ENCODE data around the gene TMEM98. TPM values are rescaled to one million over a fixed set of nuclear protein-coding genes. Genes with fewer than 3 reads are reported as not detected.

Gene TMEM98
- polyA plus RNA-seq, 1 donor (not counting 4 experiments of a cell fraction or from before 2014, with no cell fraction given), result 66.8 TPM

DNA sequence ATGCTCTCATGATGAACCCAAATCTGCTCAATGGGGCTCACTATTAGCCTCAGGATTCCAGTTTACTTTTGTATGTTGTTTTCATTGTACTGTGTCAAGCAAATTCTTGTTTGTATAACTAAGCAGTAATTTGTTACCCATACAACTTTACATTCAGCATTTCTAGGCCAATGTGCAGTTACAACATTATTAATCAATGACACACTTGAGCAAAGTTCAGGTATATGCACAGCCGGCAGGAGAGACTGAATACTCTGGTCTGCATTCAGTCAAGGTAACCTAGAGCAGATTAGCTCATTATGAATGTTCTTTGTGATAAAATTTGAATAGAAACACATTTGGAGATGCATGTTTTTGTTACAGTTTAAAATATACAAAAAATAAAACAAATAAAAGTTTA lies 48.8 kb upstream of the TMEM98 start:
- Histone ChIP-seq H3K4me2 (ENCODE audit: control insufficient read depth, extremely low read depth, insufficient read depth, low read depth, low read length) (no peak overlapping the region), H3K27me3 (ENCODE audit: control insufficient read depth, extremely low read depth, insufficient read depth, low read length) (no peaks in the 10 kb centered on the region), H3K9ac (ENCODE audit: control insufficient read depth, extremely low read depth, insufficient read depth, low read length) (no peak overlapping the region), H3K79me2 (ENCODE audit: control insufficient read depth, insufficient read depth, low read length) (peaks cover 14% of the 10 kb centered on the region), H4K20me1 (ENCODE audit: control insufficient read depth, extremely low read depth, insufficient read depth, low read length) (no peaks in the 10 kb centered on the region), H3K27ac (ENCODE audit: control insufficient read depth, insufficient read depth, low read length) (no peak overlapping the region), H3K36me3 (ENCODE audit: control insufficient read depth in 2 of 2, extremely low read depth in 1 of 2, insufficient read depth in 2 of 2, low read length in 2 of 2) (no peaks in the 10 kb centered on the region), H2AFZ (ENCODE audit: control insufficient read depth, low read length) (no peak overlapping the region), H3K4me1 (ENCODE audit: control insufficient read depth, extremely low read depth, insufficient read depth, low read length) (peaks cover 16% of the 10 kb centered on the region), H3K4me3 (ENCODE audit: control insufficient read depth in 2 of 3, extremely low read depth in 1 of 3, insufficient read depth in 2 of 3, low read depth in 1 of 3, low read length in 3 of 3) (no peak overlapping the region), H3K9me1 (ENCODE audit: control insufficient read depth, extremely low read depth, insufficient read depth, low read length) (no peaks in the 10 kb centered on the region), H3K9me3 (ENCODE audit: control insufficient read depth, low read depth, low read length) (no peaks in the 10 kb centered on the region)
- dilution Hi-C loops (cut with MboI; ENCODE audit: extremely low pct_ligation_motif_present, low sequenced_read_pairs), result no loop called here
- no peak for FAIRE-seq
- TF ChIP-seq EZH2 (IDR thresholded peaks at IDR 0.05; ENCODE audit: low read length), result no peak
- TF ChIP-seq, protein P1, sequence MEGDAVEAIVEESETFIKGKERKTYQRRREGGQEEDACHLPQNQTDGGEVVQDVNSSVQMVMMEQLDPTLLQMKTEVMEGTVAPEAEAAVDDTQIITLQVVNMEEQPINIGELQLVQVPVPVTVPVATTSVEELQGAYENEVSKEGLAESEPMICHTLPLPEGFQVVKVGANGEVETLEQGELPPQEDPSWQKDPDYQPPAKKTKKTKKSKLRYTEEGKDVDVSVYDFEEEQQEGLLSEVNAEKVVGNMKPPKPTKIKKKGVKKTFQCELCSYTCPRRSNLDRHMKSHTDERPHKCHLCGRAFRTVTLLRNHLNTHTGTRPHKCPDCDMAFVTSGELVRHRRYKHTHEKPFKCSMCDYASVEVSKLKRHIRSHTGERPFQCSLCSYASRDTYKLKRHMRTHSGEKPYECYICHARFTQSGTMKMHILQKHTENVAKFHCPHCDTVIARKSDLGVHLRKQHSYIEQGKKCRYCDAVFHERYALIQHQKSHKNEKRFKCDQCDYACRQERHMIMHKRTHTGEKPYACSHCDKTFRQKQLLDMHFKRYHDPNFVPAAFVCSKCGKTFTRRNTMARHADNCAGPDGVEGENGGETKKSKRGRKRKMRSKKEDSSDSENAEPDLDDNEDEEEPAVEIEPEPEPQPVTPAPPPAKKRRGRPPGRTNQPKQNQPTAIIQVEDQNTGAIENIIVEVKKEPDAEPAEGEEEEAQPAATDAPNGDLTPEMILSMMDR (optimal IDR thresholded peaks at IDR 0.05 in 1 of 3, IDR thresholded peaks at IDR 0.05 in 1 of 3, conservative IDR thresholded peaks at IDR 0.05 in 1 of 3; ENCODE audit: extremely low read depth in 1 of 3, insufficient read depth in 2 of 3, low read length in 3 of 3), result no peak
- DNase-seq (ENCODE audit: low read depth, low spot score), result no peak

DNA sequence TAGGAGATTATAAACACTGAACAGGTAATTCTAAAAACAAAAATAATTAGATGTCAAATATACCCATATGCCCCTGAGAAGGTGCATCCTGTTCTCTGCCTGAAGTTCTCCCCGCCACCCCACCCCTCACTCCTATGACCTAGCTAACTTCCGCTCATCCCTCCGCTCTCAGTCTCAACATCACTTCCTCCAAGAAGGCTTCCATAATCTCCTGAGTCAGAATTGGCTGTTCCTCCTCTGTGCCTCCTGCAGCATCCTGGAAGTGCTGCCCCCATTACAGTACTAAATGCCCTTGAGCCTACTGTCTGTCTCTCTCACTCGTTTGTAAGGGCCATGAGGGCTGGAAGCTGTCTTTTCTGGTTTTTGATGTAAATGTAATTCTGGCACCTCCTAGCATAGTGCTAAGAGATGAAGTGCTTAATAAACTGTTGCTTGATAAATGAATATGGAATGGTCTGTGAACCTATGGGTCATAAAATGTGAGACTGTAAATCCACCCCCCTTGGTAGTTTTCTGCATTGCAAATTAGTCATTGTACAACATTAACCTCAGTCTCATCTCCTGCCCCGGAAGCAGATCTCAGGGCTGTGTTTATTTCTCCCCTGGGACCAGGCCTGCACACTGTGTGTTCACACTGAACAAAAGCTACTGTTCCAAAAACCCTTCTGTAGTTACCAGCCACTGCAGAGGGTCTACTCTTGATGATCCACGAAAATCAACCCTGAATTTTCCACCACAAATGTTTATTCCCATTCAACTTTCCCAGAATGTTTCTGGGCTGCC lies 47.1 kb upstream of the TMEM98 start:
- no peaks in the 10 kb centered on the region for H3K9me1 ChIP-seq (ENCODE audit: control insufficient read depth, extremely low read depth, insufficient read depth, low read length)
- no peak for TF ChIP-seq EZH2 (IDR thresholded peaks at IDR 0.05; ENCODE audit: low read length)
- TF ChIP-seq, protein P1 (optimal IDR thresholded peaks at IDR 0.05 in 1 of 3, IDR thresholded peaks at IDR 0.05 in 1 of 3, conservative IDR thresholded peaks at IDR 0.05 in 1 of 3; ENCODE audit: extremely low read depth in 1 of 3, insufficient read depth in 2 of 3, low read length in 3 of 3), result no peak
- no peak overlapping the region for H2AFZ ChIP-seq (ENCODE audit: control insufficient read depth, low read length)
- H3K36me3 ChIP-seq (ENCODE audit: control insufficient read depth in 2 of 2, extremely low read depth in 1 of 2, insufficient read depth in 2 of 2, low read length in 2 of 2), result no peaks in the 10 kb centered on the region
- peaks cover 3% of the 10 kb centered on the region for H3K79me2 ChIP-seq (ENCODE audit: control insufficient read depth, insufficient read depth, low read length)
- no peak for DNase-seq (ENCODE audit: low read depth, low spot score)
- H3K9me3 ChIP-seq (ENCODE audit: control insufficient read depth, low read depth, low read length), result no peaks in the 10 kb centered on the region
- FAIRE-seq, result no peak
- H4K20me1 ChIP-seq (ENCODE audit: control insufficient read depth, extremely low read depth, insufficient read depth, low read length), result no peaks in the 10 kb centered on the region
- no peaks in the 10 kb centered on the region for H3K27me3 ChIP-seq (ENCODE audit: control insufficient read depth, extremely low read depth, insufficient read depth, low read length)
- no peak overlapping the region for H3K27ac ChIP-seq (ENCODE audit: control insufficient read depth, insufficient read depth, low read length)
- dilution Hi-C loops (cut with MboI; ENCODE audit: extremely low pct_ligation_motif_present, low sequenced_read_pairs), result no loop called here
- peaks cover 10% of the 10 kb centered on the region for H3K4me1 ChIP-seq (ENCODE audit: control insufficient read depth, extremely low read depth, insufficient read depth, low read length)
- H3K4me2 ChIP-seq (ENCODE audit: control insufficient read depth, extremely low read depth, insufficient read depth, low read depth, low read length), result no peak overlapping the region
- no peak overlapping the region for H3K4me3 ChIP-seq (ENCODE audit: control insufficient read depth in 2 of 3, extremely low read depth in 1 of 3, insufficient read depth in 2 of 3, low read depth in 1 of 3, low read length in 3 of 3)
- no peak overlapping the region for H3K9ac ChIP-seq (ENCODE audit: control insufficient read depth, extremely low read depth, insufficient read depth, low read length)
